ENCODE measurements around the gene PPIA.

The PPIA gene

GRCh38 chr7:44757739-44758138 lies 38.7 kb upstream of the PPIA start:
- Histone ChIP-seq H3K27me3 (ENCODE audit: low read depth) (no peaks in the 10 kb centered on the region), H3K4me3 (no peak overlapping the region), H3K4me1 (no peaks in the 10 kb centered on the region), H3K9me3 (no peaks in the 10 kb centered on the region), H3K36me3 (replicated peaks) (peaks cover 7% of the 10 kb centered on the region)
- in situ Hi-C loops (cut with MboI; ENCODE audit: low sequenced_read_pairs) = no loop called here
- DNase-seq (ENCODE audit: low spot score in 2 of 2) = no peak

DNA sequence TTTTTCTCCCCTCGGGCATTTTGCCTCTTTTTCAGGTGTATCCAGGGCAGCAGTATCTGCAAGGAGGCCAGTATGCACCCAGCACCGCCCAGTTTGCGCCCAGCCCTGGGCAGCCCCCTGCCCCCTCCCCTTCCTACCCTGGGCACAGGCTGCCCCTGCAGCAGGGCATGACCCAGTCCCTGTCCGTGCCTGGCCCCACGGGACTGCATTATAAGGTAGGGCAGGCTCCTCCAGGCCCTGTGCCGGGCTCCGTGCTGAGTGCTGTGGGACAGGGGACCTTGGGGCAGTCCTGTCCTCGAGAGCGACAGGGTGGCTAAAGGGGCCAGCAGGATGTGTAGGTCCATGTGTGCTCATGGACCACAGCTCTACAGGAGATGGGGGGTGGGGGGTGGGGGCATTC lies 37.2 kb upstream of the PPIA start:
- peaks cover 21% of the 10 kb centered on the region for H3K36me3 ChIP-seq (replicated peaks)

DNA sequence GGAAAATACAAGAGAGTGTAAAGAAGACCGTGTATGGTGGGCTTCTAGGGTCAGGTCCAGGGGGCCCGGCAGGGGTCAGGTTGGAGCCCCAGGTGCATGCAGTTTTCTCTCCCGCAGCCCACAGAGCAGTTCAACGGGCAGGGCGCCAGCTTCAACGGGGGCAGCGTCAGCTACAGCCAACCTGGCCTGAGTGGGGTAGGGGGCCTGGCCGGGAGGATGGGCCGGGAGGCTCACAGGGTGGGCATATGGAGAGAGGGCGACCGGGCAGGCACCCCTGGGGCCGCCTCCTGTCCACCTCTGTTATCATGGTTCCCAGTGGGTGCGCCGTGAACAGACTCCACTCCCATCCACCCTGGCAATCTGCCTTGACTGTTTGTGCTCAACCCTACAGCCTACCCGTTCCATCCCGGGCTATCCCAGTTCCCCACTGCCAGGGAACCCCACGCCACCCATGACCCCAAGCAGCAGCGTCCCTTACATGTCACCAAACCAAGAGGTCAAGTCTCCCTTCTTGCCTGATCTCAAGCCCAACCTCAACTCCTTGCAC lies 36.4 kb upstream of the PPIA start:
- in situ Hi-C loops (cut with MboI; ENCODE audit: low sequenced_read_pairs) = no loop called here
- H3K9me3 ChIP-seq = no peaks in the 10 kb centered on the region
- H3K4me3 ChIP-seq = no peak overlapping the region
- H3K36me3 ChIP-seq (replicated peaks) = peaks cover 30% of the 10 kb centered on the region
- no peaks in the 10 kb centered on the region for H3K27me3 ChIP-seq (ENCODE audit: low read depth)
- no peak for DNase-seq (ENCODE audit: low spot score in 2 of 2)
- no peaks in the 10 kb centered on the region for H3K4me1 ChIP-seq

More for the DNA sequence above, 37.2 kb upstream of the PPIA start:
- no peaks in the 10 kb centered on the region for H3K27me3 ChIP-seq (ENCODE audit: low read depth)
- H3K9me3 ChIP-seq = no peaks in the 10 kb centered on the region
- no peak overlapping the region for H3K4me3 ChIP-seq
- H3K4me1 ChIP-seq = no peaks in the 10 kb centered on the region
- in situ Hi-C loops (cut with MboI; ENCODE audit: low sequenced_read_pairs) = no loop called here
- no peak for DNase-seq (ENCODE audit: low spot score in 2 of 2)

- in situ Hi-C loops (cut with MboI; ENCODE audit: low sequenced_read_pairs) = no loop called here
- Histone ChIP-seq H3K36me3 (replicated peaks) (peaks cover 42% of the 10 kb centered on the region), H3K27me3 (ENCODE audit: low read depth) (no peaks in the 10 kb centered on the region), H3K4me1 (no peaks in the 10 kb centered on the region), H3K4me3 (no peak overlapping the region), H3K9me3 (no peaks in the 10 kb centered on the region)
- DNase-seq (ENCODE audit: low spot score in 2 of 2) = no peak
Measured at GRCh38 chr7:44761207-44762161, 35.0 kb upstream of the PPIA start.

DNA sequence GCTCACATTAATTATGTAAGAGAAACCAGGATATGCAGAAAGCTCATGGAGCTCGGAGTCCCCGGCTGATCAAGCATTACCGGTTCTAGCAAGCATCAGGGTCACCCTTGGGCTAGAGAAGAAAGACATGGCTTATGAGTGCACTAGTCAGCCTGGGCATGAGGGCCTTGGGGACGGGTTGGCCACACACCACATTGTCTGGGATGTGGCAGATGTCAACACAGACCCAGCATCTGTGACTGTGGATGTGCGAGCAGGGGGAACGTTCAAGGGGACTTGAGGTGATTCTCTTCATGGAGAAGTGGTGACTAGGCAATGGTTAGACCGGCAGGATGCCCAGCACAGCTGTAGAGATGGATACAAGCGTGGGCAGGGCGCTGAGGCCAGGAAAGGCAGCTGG lies 34.2 kb upstream of the PPIA start:
- peaks cover 50% of the 10 kb centered on the region for H3K36me3 ChIP-seq (replicated peaks)

DNA sequence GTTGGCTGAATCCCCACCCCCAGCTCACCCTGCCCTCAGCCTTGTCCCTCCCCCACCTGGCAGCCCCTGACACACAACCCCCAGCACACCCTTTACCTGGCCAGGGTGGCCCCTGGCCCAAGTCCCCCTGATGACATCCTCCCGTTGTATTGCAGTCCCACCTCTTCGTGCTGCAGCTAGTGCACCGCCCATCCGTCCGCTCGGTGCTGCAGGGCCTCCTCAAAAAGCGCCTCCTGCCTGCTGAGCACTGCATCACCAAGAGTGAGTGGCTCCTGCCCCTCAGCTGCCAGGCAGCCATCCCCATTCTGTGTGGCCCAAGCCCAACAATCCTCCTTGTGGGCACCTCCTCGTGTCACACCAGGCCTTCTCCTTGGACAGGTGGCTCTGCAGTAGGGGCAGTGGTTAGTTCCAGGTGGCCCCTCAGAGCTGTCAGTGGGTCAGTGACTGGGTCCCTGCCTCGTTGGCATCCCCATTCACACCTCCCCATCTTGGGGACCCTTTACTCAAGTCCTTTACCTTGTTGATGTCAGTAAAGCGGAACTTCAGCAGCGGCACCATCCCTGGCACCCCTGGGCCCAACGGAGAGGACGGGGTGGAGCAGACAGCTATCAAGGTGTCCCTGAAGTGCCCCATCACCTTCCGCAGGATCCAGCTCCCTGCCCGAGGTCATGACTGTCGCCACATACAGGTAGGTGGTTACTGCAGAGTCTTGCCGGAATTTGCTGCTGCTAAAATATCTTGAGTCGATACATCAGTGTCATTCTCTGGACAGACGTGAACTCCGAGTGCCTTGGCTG lies 33.6 kb upstream of the PPIA start:
- Histone ChIP-seq H3K27me3 (ENCODE audit: low read depth) (no peaks in the 10 kb centered on the region), H3K9me3 (no peaks in the 10 kb centered on the region), H3K36me3 (replicated peaks) (peaks cover 55% of the 10 kb centered on the region), H3K4me1 (no peaks in the 10 kb centered on the region), H3K4me3 (no peak overlapping the region)
- no peak for DNase-seq (ENCODE audit: low spot score in 2 of 2)
- in situ Hi-C loops (cut with MboI; ENCODE audit: low sequenced_read_pairs) = no loop called here

More for the DNA sequence above, 34.2 kb upstream of the PPIA start:
- Histone ChIP-seq H3K27me3 (ENCODE audit: low read depth) (no peaks in the 10 kb centered on the region), H3K9me3 (no peaks in the 10 kb centered on the region), H3K4me3 (no peak overlapping the region), H3K4me1 (no peaks in the 10 kb centered on the region)
- in situ Hi-C loops (cut with MboI; ENCODE audit: low sequenced_read_pairs) = no loop called here
- no peak for DNase-seq (ENCODE audit: low spot score in 2 of 2)

GRCh38 chr7:44764081-44764480 lies 32.4 kb upstream of the PPIA start:
- no peaks in the 10 kb centered on the region for H3K4me1 ChIP-seq
- H3K27me3 ChIP-seq (ENCODE audit: low read depth) = no peaks in the 10 kb centered on the region
- peaks cover 54% of the 10 kb centered on the region for H3K36me3 ChIP-seq (replicated peaks)
- no peak for DNase-seq (ENCODE audit: low spot score in 2 of 2)
- no peaks in the 10 kb centered on the region for H3K9me3 ChIP-seq
- H3K4me3 ChIP-seq = no peak overlapping the region
- in situ Hi-C loops (cut with MboI; ENCODE audit: low sequenced_read_pairs) = no loop called here

DNA sequence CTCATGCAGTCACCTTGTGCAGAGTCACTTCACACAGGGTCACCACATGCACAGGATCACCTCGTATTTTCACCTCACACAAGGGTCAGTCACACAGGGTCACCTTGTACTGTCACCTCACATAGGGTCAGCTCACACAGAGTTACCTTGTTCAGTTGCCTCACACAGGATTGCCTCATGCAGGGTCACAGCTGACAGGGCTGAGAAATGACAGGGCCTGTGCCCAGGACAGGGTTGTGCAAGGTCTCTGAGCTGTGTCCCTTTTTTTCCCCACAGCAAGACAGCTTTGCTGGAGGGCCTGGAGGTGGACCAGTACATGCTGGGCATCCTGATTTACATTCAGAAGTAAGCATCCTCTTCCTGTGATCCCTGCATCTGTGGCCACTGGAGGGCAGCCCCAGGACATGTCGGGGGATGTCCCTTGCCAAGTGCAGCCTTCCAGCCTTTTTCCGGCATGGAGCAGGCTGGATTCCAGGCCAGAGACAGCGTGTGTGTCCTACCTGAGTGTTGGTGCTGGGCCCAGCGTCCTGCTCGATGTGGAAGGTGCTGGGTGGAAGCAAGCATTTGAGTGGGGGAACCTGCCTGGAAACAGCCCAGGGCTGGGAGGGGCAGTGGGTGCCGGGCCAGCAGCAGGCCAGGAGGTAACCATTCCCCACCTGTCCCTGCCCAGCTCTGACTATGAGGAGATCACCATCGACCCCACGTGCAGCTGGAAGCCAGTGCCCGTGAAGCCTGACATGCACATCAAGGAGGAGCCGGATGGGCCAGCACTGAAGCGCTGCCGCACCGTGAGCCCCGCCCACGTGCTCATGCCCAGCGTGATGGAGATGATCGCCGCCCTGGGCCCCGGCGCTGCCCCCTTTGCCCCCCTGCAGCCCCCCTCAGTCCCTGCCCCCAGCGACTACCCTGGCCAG lies 31.6 kb upstream of the PPIA start:
- no peaks in the 10 kb centered on the region for H3K27me3 ChIP-seq (ENCODE audit: low read depth)
- no peaks in the 10 kb centered on the region for H3K4me1 ChIP-seq
- no peak overlapping the region for H3K4me3 ChIP-seq
- H3K9me3 ChIP-seq = no peaks in the 10 kb centered on the region
- in situ Hi-C loops (cut with MboI; ENCODE audit: low sequenced_read_pairs) = no loop called here
- DNase-seq (ENCODE audit: low spot score in 2 of 2) = no peak
- peaks cover 52% of the 10 kb centered on the region for H3K36me3 ChIP-seq (replicated peaks)

GRCh38 chr7:44765579-44766415 lies 30.7 kb upstream of the PPIA start:
- H3K9me3 ChIP-seq = no peaks in the 10 kb centered on the region
- H3K27me3 ChIP-seq (ENCODE audit: low read depth) = no peaks in the 10 kb centered on the region
- no peak overlapping the region for H3K4me3 ChIP-seq
- in situ Hi-C loops (cut with MboI; ENCODE audit: low sequenced_read_pairs) = no loop called here
- DNase-seq (ENCODE audit: low spot score in 2 of 2) = no peak
- H3K36me3 ChIP-seq (replicated peaks) = peaks cover 52% of the 10 kb centered on the region
- H3K4me1 ChIP-seq = no peaks in the 10 kb centered on the region

DNA sequence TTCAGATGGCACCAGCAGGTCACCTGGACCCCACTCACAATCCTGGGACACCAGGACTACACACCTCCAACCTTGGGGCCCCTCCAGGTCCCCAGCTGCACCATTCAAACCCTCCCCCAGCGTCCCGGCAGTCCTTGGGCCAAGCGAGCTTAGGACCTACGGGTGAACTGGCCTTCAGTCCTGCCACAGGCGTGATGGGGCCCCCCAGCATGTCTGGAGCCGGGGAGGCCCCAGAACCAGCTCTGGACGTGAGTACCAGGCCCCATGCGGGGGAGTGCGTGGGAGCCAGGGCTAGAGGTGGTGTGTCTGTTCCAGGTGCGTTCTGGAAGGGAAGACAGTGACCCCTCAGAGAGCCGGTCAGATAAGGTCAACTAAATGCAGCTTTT lies 30.1 kb upstream of the PPIA start:
- H3K4me1 ChIP-seq = no peaks in the 10 kb centered on the region
- H3K27me3 ChIP-seq (ENCODE audit: low read depth) = no peaks in the 10 kb centered on the region
- H3K4me3 ChIP-seq = no peak overlapping the region
- no peak for DNase-seq (ENCODE audit: low spot score in 2 of 2)
- no peaks in the 10 kb centered on the region for H3K9me3 ChIP-seq
- H3K36me3 ChIP-seq (replicated peaks) = peaks cover 52% of the 10 kb centered on the region
- in situ Hi-C loops (cut with MboI; ENCODE audit: low sequenced_read_pairs) = no loop called here

DNA sequence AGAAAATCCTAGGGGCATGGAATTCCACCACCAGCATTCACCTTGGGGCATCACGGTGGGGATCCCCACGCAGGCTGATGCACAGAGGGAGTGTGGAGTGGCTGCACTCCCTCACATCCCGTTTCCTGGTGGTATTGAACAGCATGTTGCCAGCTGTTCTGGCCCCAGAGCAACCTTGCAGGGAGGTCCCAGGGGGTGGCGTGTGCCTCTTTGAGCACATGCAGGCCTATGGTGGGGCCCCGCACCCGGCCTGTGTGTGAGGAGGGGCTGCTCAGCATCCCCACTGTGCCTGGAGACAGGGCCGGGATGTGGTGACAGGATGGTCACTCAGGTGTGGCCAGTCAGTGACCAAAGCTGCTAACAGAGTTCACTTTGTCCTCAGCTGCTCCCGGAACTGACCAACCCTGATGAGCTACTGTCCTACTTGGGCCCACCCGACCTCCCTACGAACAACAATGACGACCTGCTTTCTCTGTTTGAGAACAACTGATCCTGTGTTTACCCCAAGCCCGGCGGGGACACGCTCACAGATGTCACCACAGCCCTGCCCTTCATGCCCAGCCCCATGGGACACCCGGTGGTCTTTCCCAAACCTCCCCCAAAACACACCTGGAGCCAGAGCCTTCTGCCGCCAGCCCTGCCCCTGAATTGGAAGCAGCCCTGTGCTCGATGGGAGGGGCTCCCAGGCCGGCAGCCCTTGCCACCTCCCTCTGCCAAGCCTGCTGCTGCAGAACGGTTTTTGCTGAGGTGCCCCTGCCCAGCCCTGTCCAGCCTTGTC lies 29.2 kb upstream of the PPIA start:
- peaks cover 49% of the 10 kb centered on the region for H3K36me3 ChIP-seq (replicated peaks)
- in situ Hi-C loops (cut with MboI; ENCODE audit: low sequenced_read_pairs) = no loop called here

More for the DNA sequence above, 29.2 kb upstream of the PPIA start:
- Histone ChIP-seq H3K4me1 (no peaks in the 10 kb centered on the region), H3K9me3 (no peaks in the 10 kb centered on the region), H3K4me3 (no peak overlapping the region), H3K27me3 (ENCODE audit: low read depth) (no peaks in the 10 kb centered on the region)
- DNase-seq (ENCODE audit: low spot score in 2 of 2) = no peak

Data from HAP-1 (cell line).